Neuronal stem cell (in vitro differentiated cells): ENCODE data around the gene MANBA.

Source experiments
- DNase-seq: peaks from one replicate; pipeline ENCODE4 v3.0.0-alpha.2; 2013; ENCODE audit warnings: low spot score
- H2AFZ ChIP-seq: one replicate; pipeline ENCODE4 v1.6.1; 2013; ENCODE audit warnings: mild to moderate bottlenecking, low read length, inconsistent platforms
- H2AK5ac ChIP-seq: 2 replicates; pipeline ENCODE4 v1.6.1; 2013; ENCODE audit warnings: low read depth, mild to moderate bottlenecking, inconsistent platforms, low read length, moderate library complexity, mixed read lengths
- H2BK120ac ChIP-seq: 2 replicates; pipeline ENCODE4 v1.6.1; 2013; ENCODE audit warnings: low read depth, mild to moderate bottlenecking, inconsistent platforms, low read length, moderate library complexity, mixed read lengths
- H2BK12ac ChIP-seq: one replicate; pipeline ENCODE4 v1.6.1; 2013; ENCODE audit warnings: low read length, inconsistent platforms
- H2BK15ac ChIP-seq: 2 replicates; pipeline ENCODE4 v1.6.1; 2013; ENCODE audit warnings: mild to moderate bottlenecking, low read length, inconsistent platforms, mixed read lengths
- H2BK5ac ChIP-seq: one replicate; pipeline ENCODE4 v1.6.1; 2013; ENCODE audit warnings: inconsistent platforms, mild to moderate bottlenecking, low read length, moderate library complexity
- H3K14ac ChIP-seq: one replicate; pipeline ENCODE4 v1.6.1; 2013; ENCODE audit warnings: low read length, inconsistent platforms
- H3K18ac ChIP-seq: 2 replicates; pipeline ENCODE4 v1.6.1; 2013; ENCODE audit warnings: low read length, inconsistent platforms
- H3K23ac ChIP-seq: 2 replicates; pipeline ENCODE4 v1.6.1; 2013; ENCODE audit warnings: low read depth, mild to moderate bottlenecking, mixed read lengths, low read length, inconsistent platforms; ENCODE audit not compliant: poor library complexity
- H3K27ac ChIP-seq: replicated peaks from 3 replicates; pipeline ENCODE4 v1.5.1; 2013; ENCODE audit warnings: low read length, inconsistent platforms
- H3K27me3 ChIP-seq, 3 experiments: 2 replicates each; pipeline ENCODE4 v1.6.1; 2013; ENCODE audit warnings: low read length in 3 of 3, mild to moderate bottlenecking in 2 of 3, inconsistent platforms in 1 of 3, low read depth in 1 of 3, mixed read lengths in 1 of 3, moderate library complexity in 1 of 3; ENCODE audit not compliant: control insufficient read depth in 3 of 3, insufficient read depth in 3 of 3
- H3K36me3 ChIP-seq, 2 donors: replicated peaks in 1 of 2; 2 replicates each; pipeline ENCODE4 v1.6.1; 2013; ENCODE audit warnings: low read length in 2 of 2; ENCODE audit not compliant: control insufficient read depth in 2 of 2, insufficient read depth in 2 of 2
- H3K4ac ChIP-seq: 2 replicates; pipeline ENCODE4 v1.6.1; 2013; ENCODE audit warnings: inconsistent platforms, mild to moderate bottlenecking, low read length, moderate library complexity
- H3K4me1 ChIP-seq, 2 donors: 1 replicate in 1 of 2; 2 replicates in 1 of 2; pipeline ENCODE4 v1.6.1; 2013; ENCODE audit warnings: low read length in 2 of 2, low read depth in 1 of 2; ENCODE audit not compliant: control insufficient read depth in 2 of 2, insufficient read depth in 1 of 2
- H3K4me2 ChIP-seq: one replicate; pipeline ENCODE4 v1.6.1; 2013; ENCODE audit warnings: mild to moderate bottlenecking, low read length, inconsistent platforms; ENCODE audit not compliant: insufficient read depth, poor library complexity, severe bottlenecking
- H3K4me3 ChIP-seq, 2 donors: 2 replicates each; pipeline ENCODE4 v1.5.1; 2013; ENCODE audit warnings: low read length in 2 of 2, mild to moderate bottlenecking in 2 of 2, inconsistent platforms in 1 of 2, moderate library complexity in 1 of 2
- H3K79me1 ChIP-seq: one replicate; pipeline ENCODE4 v1.6.1; 2013; ENCODE audit warnings: low read depth, mild to moderate bottlenecking, inconsistent platforms, low read length, moderate library complexity
- H3K9ac ChIP-seq: one replicate; pipeline ENCODE4 v1.6.1; 2013; ENCODE audit warnings: mild to moderate bottlenecking, low read depth, low read length, inconsistent platforms; ENCODE audit not compliant: poor library complexity
- H3K9me3 ChIP-seq, 2 donors: replicated peaks in 1 of 2; 2 replicates each; pipeline versions ENCODE3 to v1.6.1; 2013; ENCODE audit warnings: low read length in 2 of 2, mild to moderate bottlenecking in 2 of 2, inconsistent platforms in 1 of 2, low read depth in 1 of 2, mixed read lengths in 1 of 2, moderate library complexity in 1 of 2; ENCODE audit not compliant: control insufficient read depth in 2 of 2, insufficient read depth in 1 of 2
- H4K8ac ChIP-seq: one replicate; pipeline ENCODE4 v1.6.1; 2013; ENCODE audit warnings: low read depth, mild to moderate bottlenecking, inconsistent platforms, low read length, moderate library complexity
- H4K91ac ChIP-seq: one replicate; pipeline ENCODE4 v1.6.1; 2013; ENCODE audit warnings: low read length, low read depth, mild to moderate bottlenecking, inconsistent platforms; ENCODE audit not compliant: poor library complexity
- WGBS, 2 donors: extraction: QIAGEN DNeasy Blood & Tissue Kit; methylation state at CpG; one replicate each; pipeline ENCODE4 v1.1.7; 2013; ENCODE audit warnings: missing lambda C conversion rate in 2 of 2, mixed read lengths in 1 of 2; ENCODE audit not compliant: insufficient read length in 2 of 2, insufficient replicate concordance in 1 of 2; ENCODE audit errors: extremely low coverage in 2 of 2; 5-methylcytosine and 5-hydroxymethylcytosine counted together

Gene MANBA

DNA sequence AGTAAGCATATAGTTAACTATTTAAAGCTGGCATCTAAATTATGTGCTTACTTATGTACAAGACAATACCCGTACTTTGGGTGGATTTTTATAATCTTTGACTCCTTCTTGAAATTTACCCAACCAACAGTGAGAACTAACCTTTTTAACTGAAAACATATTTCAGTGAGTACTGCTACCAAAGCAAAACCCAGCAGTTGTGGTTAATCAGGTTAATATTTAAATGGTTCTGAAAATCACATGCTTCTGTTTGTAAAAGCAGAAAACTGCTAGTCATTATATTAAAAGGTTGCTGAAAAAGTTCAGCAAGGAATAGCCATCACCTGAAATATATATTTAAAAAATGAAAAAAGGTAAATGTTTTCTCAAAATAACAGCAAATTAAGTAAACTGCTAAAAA, 46.6 kb upstream of the MANBA start:
- Histone ChIP-seq H4K91ac (no peak overlapping the region), H3K18ac (no peak overlapping the region), H3K36me3 (peaks cover 9 to 100% of the 10 kb centered on the region in 2 donors), H3K4me3 (no peak overlapping the region), H2AFZ (no peak overlapping the region), H3K23ac (no peak overlapping the region), H2BK5ac (no peak overlapping the region), H3K79me1 (no peaks in the 10 kb centered on the region), H3K14ac (no peak overlapping the region), H3K4ac (no peak overlapping the region), H2BK120ac (no peak overlapping the region), H2BK12ac (no peak overlapping the region), H3K4me1 (peaks cover 0 to 1% of the 10 kb centered on the region in 2 donors), H3K27me3 (no peaks in the 10 kb centered on the region), H3K27ac (no peak overlapping the region), H4K8ac (no peak overlapping the region), H3K9ac (no peak overlapping the region), H3K4me2 (no peak overlapping the region), H2BK15ac (no peak overlapping the region), H3K9me3 (no peaks in the 10 kb centered on the region), H2AK5ac (no peak overlapping the region)
- no CpG with 5 or more reads among the region's 1 CpG for WGBS, 2 donors
- no peak for DNase-seq

DNA sequence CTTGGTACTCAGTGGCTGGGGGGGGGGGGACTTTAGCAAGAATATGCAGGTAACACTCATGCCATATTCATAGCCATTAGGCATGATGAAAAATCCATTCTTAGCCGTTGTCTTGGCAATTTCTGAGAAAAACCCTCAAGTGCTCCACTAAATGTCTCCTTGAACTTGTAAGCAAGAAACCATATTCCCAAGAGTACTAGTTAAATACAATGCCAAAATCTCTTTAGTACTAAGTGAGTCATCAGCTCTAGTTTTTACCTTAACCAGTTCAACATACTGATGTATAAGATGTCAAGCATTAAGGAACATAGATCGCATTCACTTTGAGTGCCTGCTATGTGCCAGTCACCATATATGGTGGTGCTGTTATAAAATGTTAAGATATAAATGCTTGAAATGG, 39.0 kb upstream of the MANBA start:
- H3K4me2 ChIP-seq = no peak overlapping the region
- no peaks in the 10 kb centered on the region for H3K9me3 ChIP-seq
- peaks cover 9 to 99% of the 10 kb centered on the region in 2 donors for H3K36me3 ChIP-seq
- no peak for DNase-seq
- no peak overlapping the region for H3K23ac ChIP-seq
- no peak overlapping the region for H3K4ac ChIP-seq
- no peak overlapping the region for H3K9ac ChIP-seq
- no peaks in the 10 kb centered on the region for H3K27me3 ChIP-seq
- H2BK12ac ChIP-seq = no peak overlapping the region
- H2BK15ac ChIP-seq = no peak overlapping the region
- no peak overlapping the region for H2AK5ac ChIP-seq
- H4K8ac ChIP-seq = no peak overlapping the region
- H4K91ac ChIP-seq = no peak overlapping the region
- H2AFZ ChIP-seq = no peak overlapping the region
- H3K18ac ChIP-seq = no peak overlapping the region
- no peak overlapping the region for H2BK5ac ChIP-seq
- no peak overlapping the region for H3K4me3 ChIP-seq
- H2BK120ac ChIP-seq = no peak overlapping the region
- H3K14ac ChIP-seq = no peak overlapping the region
- H3K4me1 ChIP-seq = no peaks in the 10 kb centered on the region
- no peaks in the 10 kb centered on the region for H3K79me1 ChIP-seq
- no CpG with 5 or more reads among the region's 2 CpGs for WGBS, 2 donors
- no peak overlapping the region for H3K27ac ChIP-seq

DNA sequence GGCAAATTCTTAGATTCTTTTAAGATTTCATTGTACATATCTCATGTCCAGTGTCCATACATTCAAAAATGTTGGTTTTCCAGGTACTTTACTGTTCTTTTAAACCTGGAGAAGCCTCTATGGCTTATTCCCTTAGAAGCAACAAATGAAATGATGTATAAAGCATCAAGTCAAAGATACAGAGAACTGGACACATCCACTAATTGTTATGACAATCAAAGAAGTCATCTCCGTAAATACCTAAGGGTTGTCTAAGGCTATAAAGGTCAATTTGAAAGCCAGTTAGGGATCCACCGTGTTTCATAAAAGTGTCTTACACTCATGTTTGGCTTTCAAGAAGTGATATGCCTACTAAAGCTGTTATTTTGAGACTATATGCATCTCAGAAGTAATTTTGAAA, 34.2 kb upstream of the MANBA start:
- Histone ChIP-seq H2BK15ac (no peak overlapping the region), H2AFZ (no peak overlapping the region), H2AK5ac (no peak overlapping the region), H3K18ac (no peak overlapping the region), H2BK5ac (no peak overlapping the region), H3K14ac (no peak overlapping the region), H3K4me2 (no peak overlapping the region), H3K27me3 (no peaks in the 10 kb centered on the region), H3K4me1 (no peaks in the 10 kb centered on the region), H4K8ac (no peak overlapping the region), H3K9me3 (peaks cover 0 to 10% of the 10 kb centered on the region in 2 donors), H3K79me1 (no peaks in the 10 kb centered on the region), H2BK120ac (no peak overlapping the region), H3K4ac (no peak overlapping the region), H3K4me3 (no peak overlapping the region), H3K23ac (no peak overlapping the region), H3K27ac (no peak overlapping the region), H3K36me3 (peaks cover 9 to 89% of the 10 kb centered on the region in 2 donors), H3K9ac (no peak overlapping the region), H2BK12ac (no peak overlapping the region), H4K91ac (no peak overlapping the region)
- no peak for DNase-seq
- no CpG with 5 or more reads among the region's 2 CpGs for WGBS, 2 donors

DNA sequence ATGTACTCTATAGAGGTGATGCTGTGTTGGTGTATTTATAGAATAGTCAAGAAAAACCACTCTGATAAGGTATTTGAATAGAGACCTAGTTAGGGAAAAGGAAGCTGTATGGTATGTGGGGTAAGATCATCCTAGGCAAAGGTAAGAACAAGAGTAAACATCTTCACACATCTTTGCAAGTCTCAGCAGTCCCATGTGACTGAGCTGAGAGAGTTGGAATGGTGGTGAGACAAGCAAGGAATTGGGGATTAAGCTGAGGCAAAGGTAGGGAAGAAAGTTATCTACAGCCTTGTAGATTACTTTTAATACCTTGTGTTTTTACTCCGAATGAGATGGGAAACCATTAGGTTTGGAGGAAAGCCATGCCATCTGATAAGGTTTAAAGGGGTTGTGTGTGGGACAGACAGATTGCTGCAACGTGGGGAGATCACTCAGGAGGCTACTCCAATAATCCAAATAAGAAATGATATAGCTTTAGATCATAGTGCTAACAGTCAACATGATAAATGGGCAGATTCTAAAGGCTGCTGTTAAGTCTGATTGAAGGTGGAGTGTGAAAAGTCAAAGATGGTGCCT, 31.7 kb upstream of the MANBA start:
- Histone ChIP-seq H3K4me1 (no peaks in the 10 kb centered on the region), H3K4me3 (no peak overlapping the region), H3K4ac (no peak overlapping the region), H3K27ac (no peak overlapping the region), H3K79me1 (no peaks in the 10 kb centered on the region), H2AK5ac (no peak overlapping the region), H4K91ac (no peak overlapping the region), H3K4me2 (no peak overlapping the region), H3K27me3 (no peaks in the 10 kb centered on the region), H2BK5ac (no peak overlapping the region), H3K18ac (no peak overlapping the region), H2BK12ac (no peak overlapping the region), H3K23ac (no peak overlapping the region), H3K9ac (no peak overlapping the region), H2BK120ac (no peak overlapping the region), H2BK15ac (no peak overlapping the region), H2AFZ (no peak overlapping the region), H3K36me3 (peaks cover 7 to 65% of the 10 kb centered on the region in 2 donors), H3K9me3 (peaks cover 0 to 10% of the 10 kb centered on the region in 2 donors), H4K8ac (no peak overlapping the region), H3K14ac (no peak overlapping the region)
- WGBS, 2 donors = no CpG with 5 or more reads among the region's 2 CpGs
- no peak for DNase-seq
